H1 (cell line): ENCODE results near the gene ENDOV. TPM values are rescaled to one million over a fixed set of nuclear protein-coding genes. Genes with fewer than 3 reads are reported as not detected.

Experiments used
- CTCF ChIA-PET: fragments of 300-600 bp; sonication (Branson Sonifier 250); formaldehyde crosslinking; loops from one replicate; lab custom pipeline; 2021; ENCODE audit not compliant: partially characterized antibody; lab: Charles Lee
- POLR2A ChIA-PET: fragments of 300-600 bp; sonication (Branson Sonifier 250); formaldehyde crosslinking; loops from one replicate; lab custom pipeline; 2021; ENCODE audit warnings: inconsistent platforms; ENCODE audit not compliant: partially characterized antibody; lab: Charles Lee
- DNase-seq, 2 experiments: peaks; one replicate each; pipeline versions ENCODE4 v3.0.0 to v3.0.0-alpha.2; 2010 to 2022; ENCODE audit warnings: low spot score in 2 of 2, low read depth in 1 of 2, mixed read lengths in 1 of 2
- FAIRE-seq: peaks from 2 replicates; lab custom pipeline; 2011; peaks lifted over from hg19 to GRCh38; lab: Jason Lieb, UNC
- H2AFZ ChIP-seq: 2 replicates; pipeline ENCODE4 v1.8.1; 2012; ENCODE audit warnings: low read length, inconsistent platforms
- H2AK5ac ChIP-seq: 2 replicates; pipeline ENCODE4 v1.6.1; 2013; ENCODE audit warnings: low read depth, low read length
- H2BK120ac ChIP-seq: replicated peaks from 2 replicates; pipeline ENCODE3; 2013; ENCODE audit warnings: low read depth, low read length, inconsistent platforms
- H2BK12ac ChIP-seq: 2 replicates; pipeline ENCODE4 v1.6.1; 2013; ENCODE audit warnings: low read depth, low read length
- H2BK15ac ChIP-seq: 2 replicates; pipeline ENCODE4 v1.6.1; 2013; ENCODE audit warnings: low read length
- H2BK20ac ChIP-seq: 2 replicates; pipeline ENCODE4 v1.6.1; 2013; ENCODE audit warnings: low read length
- H2BK5ac ChIP-seq: 2 replicates; pipeline ENCODE4 v1.6.1; 2013; ENCODE audit warnings: low read depth, low read length
- H3K14ac ChIP-seq: 2 replicates; pipeline ENCODE4 v1.6.1; 2013; ENCODE audit warnings: inconsistent platforms; ENCODE audit not compliant: insufficient read length
- H3K18ac ChIP-seq: 2 replicates; pipeline ENCODE4 v1.6.1; 2013; ENCODE audit warnings: low read length; ENCODE audit errors: extremely low read depth
- H3K23ac ChIP-seq: 2 replicates; pipeline ENCODE4 v1.6.1; 2013; ENCODE audit warnings: inconsistent platforms; ENCODE audit not compliant: insufficient read length
- H3K23me2 ChIP-seq: 2 replicates; pipeline ENCODE4 v1.6.1; 2013; ENCODE audit warnings: low read depth, low read length
- H3K27ac ChIP-seq: 2 replicates; pipeline ENCODE4 v1.6.1; 2011; ENCODE audit warnings: low read depth, low read length, inconsistent platforms
- H3K27me3 ChIP-seq, 4 experiments: replicated peaks in 1 of 4; 1 replicate in 1 of 4; 2 replicates in 3 of 4; pipeline versions ENCODE4 v1.6.1 to v1.8.1; 2011 to 2013; ENCODE audit warnings: low read length in 3 of 4, mild to moderate bottlenecking in 3 of 4, inconsistent platforms in 2 of 4, mixed read lengths in 2 of 4, moderate library complexity in 1 of 4; ENCODE audit not compliant: control insufficient read depth in 3 of 4, insufficient read depth in 3 of 4; ENCODE audit errors: extremely low read depth in 1 of 4
- H3K36me3 ChIP-seq, 4 experiments: 2 replicates each; pipeline versions ENCODE4 v1.6.1 to v1.8.1; 2011 to 2013; ENCODE audit warnings: mild to moderate bottlenecking in 4 of 4, low read length in 3 of 4, moderate library complexity in 2 of 4, control low read depth in 1 of 4, inconsistent platforms in 1 of 4; ENCODE audit not compliant: insufficient read depth in 4 of 4, control insufficient read depth in 2 of 4
- H3K4ac ChIP-seq: replicated peaks from 2 replicates; pipeline ENCODE3; 2013; ENCODE audit warnings: low read length, low read depth, mixed read lengths, inconsistent platforms; ENCODE audit not compliant: insufficient read length
- H3K4me1 ChIP-seq, 4 experiments: replicated peaks in 1 of 4; 1 replicate in 1 of 4; 2 replicates in 3 of 4; pipeline versions ENCODE4 v1.6.1 to v1.8.1; 2011 to 2013; ENCODE audit warnings: low read length in 3 of 4, inconsistent platforms in 2 of 4, mixed read lengths in 1 of 4; ENCODE audit not compliant: insufficient read depth in 4 of 4, control insufficient read depth in 3 of 4
- H3K4me2 ChIP-seq, 2 experiments: 2 replicates each; pipeline versions ENCODE4 v1.6.1 to v1.8.1; 2011 to 2013; ENCODE audit warnings: low read depth in 2 of 2, low read length in 2 of 2, control low read depth in 1 of 2, inconsistent platforms in 1 of 2, mild to moderate bottlenecking in 1 of 2; ENCODE audit not compliant: insufficient read depth in 1 of 2
- H3K4me3 ChIP-seq, 4 experiments: fragments of 200-600, 300-600 bp in 1 of 4; sonication (generic), shearing (Covaris generic), sonication (Bioruptor Twin) in 1 of 4; 2 replicates each; pipeline versions ENCODE4 v1.5.1 to v1.8.1; 2011 to 2016; ENCODE audit warnings: low read length in 4 of 4, low read depth in 3 of 4, control low read depth in 2 of 4, inconsistent platforms in 2 of 4, mild to moderate bottlenecking in 2 of 4, mixed read lengths in 1 of 4, moderate library complexity in 1 of 4; ENCODE audit not compliant: insufficient read depth in 2 of 4; ENCODE audit errors: extremely low read depth in 1 of 4
- H3K56ac ChIP-seq: replicated peaks from 2 replicates; pipeline ENCODE3; 2013; ENCODE audit warnings: low read depth, mild to moderate bottlenecking, mixed read lengths, low read length, inconsistent platforms; ENCODE audit not compliant: insufficient read length
- H3K79me1 ChIP-seq: 2 replicates; pipeline ENCODE4 v1.6.1; 2013; ENCODE audit warnings: low read depth, low read length, control low read depth
- H3K79me2 ChIP-seq, 2 experiments: 2 replicates each; pipeline versions ENCODE4 v1.6.1 to v1.8.1; 2012 to 2013; ENCODE audit warnings: low read length in 2 of 2, mild to moderate bottlenecking in 2 of 2, inconsistent platforms in 1 of 2; ENCODE audit not compliant: insufficient read depth in 2 of 2, control insufficient read depth in 1 of 2
- H3K9ac ChIP-seq, 4 experiments: replicated peaks in 1 of 4; 1 replicate in 1 of 4; 2 replicates in 3 of 4; pipeline versions ENCODE4 v1.6.1 to v1.8.1; 2011 to 2013; ENCODE audit warnings: low read depth in 3 of 4, low read length in 3 of 4, control low read depth in 2 of 4, mild to moderate bottlenecking in 2 of 4, moderate library complexity in 2 of 4, inconsistent platforms in 1 of 4; ENCODE audit errors: extremely low read depth in 1 of 4
- H3K9me3 ChIP-seq, 2 experiments: 2 replicates each; pipeline versions ENCODE4 v1.6.1 to v1.8.1; 2012 to 2013; ENCODE audit warnings: mild to moderate bottlenecking in 2 of 2, moderate library complexity in 2 of 2, control low read depth in 1 of 2, inconsistent platforms in 1 of 2, low read depth in 1 of 2, low read length in 1 of 2, mixed read lengths in 1 of 2; ENCODE audit not compliant: insufficient read depth in 2 of 2
- H4K20me1 ChIP-seq, 2 experiments: replicated peaks in 1 of 2; 2 replicates each; pipeline versions ENCODE3 to v1.8.1; 2011 to 2013; ENCODE audit warnings: inconsistent platforms in 2 of 2, low read length in 2 of 2, mild to moderate bottlenecking in 1 of 2; ENCODE audit not compliant: insufficient read depth in 2 of 2, control insufficient read depth in 1 of 2
- H4K5ac ChIP-seq: 2 replicates; pipeline ENCODE4 v1.6.1; 2013; ENCODE audit warnings: low read length, low read depth, mixed read lengths, inconsistent platforms; ENCODE audit not compliant: insufficient read length
- H4K8ac ChIP-seq: 2 replicates; pipeline ENCODE4 v1.8.0; 2013; ENCODE audit warnings: mild to moderate bottlenecking, moderate library complexity, low read length, inconsistent platforms; ENCODE audit not compliant: insufficient read depth; ENCODE audit errors: extremely low read depth
- H4K91ac ChIP-seq: replicated peaks from 2 replicates; pipeline ENCODE3; 2013; ENCODE audit warnings: low read length, mixed read lengths, inconsistent platforms; ENCODE audit not compliant: insufficient read length
- POU5F1 ChIP-seq: IDR thresholded peaks from 2 replicates; pipeline ENCODE4 v1.6.1; 2011; ENCODE audit warnings: low read depth, mild to moderate bottlenecking, low read length, moderate library complexity
- WGBS, 2 experiments: shearing (Covaris generic) in 1 of 2; methylation state at CpG; one replicate each; pipeline versions ENCODE4 v1.1.6 to v1.1.7; 2013 to 2015; ENCODE audit warnings: low lambda C conversion rate in 2 of 2, mixed read lengths in 2 of 2, inconsistent platforms in 1 of 2, low coverage in 1 of 2, missing lambda C conversion rate in 1 of 2; ENCODE audit not compliant: insufficient replicate concordance in 2 of 2, insufficient coverage in 1 of 2, insufficient read length in 1 of 2; ENCODE audit errors: extremely low coverage in 1 of 2, missing lambda C conversion rate in 1 of 2; 5-methylcytosine and 5-hydroxymethylcytosine counted together
- polyA plus RNA-seq, 7 experiments: library from polyadenylated mRNA; depleted of rRNA in 3 of 7; stranded (reverse) in 5 of 7; unstranded in 2 of 7; fragments of >200 nt in 5 of 7; fragments of 200-250 nt in 2 of 7; gene quantifications; 1 replicate in 5 of 7; 2 replicates in 1 of 7; 4 replicates in 1 of 7; pipeline versions ENCODE4 v1.2.1 to v1.2.3, GENCODE V29; 2011 to 2013; ENCODE audit warnings: missing spikeins in 2 of 7, mixed read lengths in 2 of 7
- total RNA-seq: library from RNA; stranded (reverse); fragmentation: NEBNext Ultra II Directional; extraction: Animal tissue kit (Norgen Biotek cat#: 25700); gene quantifications from 2 replicates; pipeline ENCODE4 v1.2.1, GENCODE V29; 2021
- TF ChIP-seq, protein P1 (sequence below), 3 experiments: IDR thresholded peaks; 1 replicate in 2 of 3; 2 replicates in 1 of 3; pipeline versions ENCODE4 v1.5.1 to v1.6.1; 2011; ENCODE audit warnings: low read length in 3 of 3, mild to moderate bottlenecking in 3 of 3, inconsistent platforms in 2 of 3, low read depth in 1 of 3, moderate library complexity in 1 of 3; ENCODE audit not compliant: insufficient read depth in 1 of 3; ENCODE audit errors: control extremely low read depth in 1 of 3

ENDOV gene
- total and polyA plus RNA-seq, 2 of the 8 experiments (the other 6 are each of a cell fraction or from before 2014, with no cell fraction given), result 10.6 to 13.3 TPM

DNA sequence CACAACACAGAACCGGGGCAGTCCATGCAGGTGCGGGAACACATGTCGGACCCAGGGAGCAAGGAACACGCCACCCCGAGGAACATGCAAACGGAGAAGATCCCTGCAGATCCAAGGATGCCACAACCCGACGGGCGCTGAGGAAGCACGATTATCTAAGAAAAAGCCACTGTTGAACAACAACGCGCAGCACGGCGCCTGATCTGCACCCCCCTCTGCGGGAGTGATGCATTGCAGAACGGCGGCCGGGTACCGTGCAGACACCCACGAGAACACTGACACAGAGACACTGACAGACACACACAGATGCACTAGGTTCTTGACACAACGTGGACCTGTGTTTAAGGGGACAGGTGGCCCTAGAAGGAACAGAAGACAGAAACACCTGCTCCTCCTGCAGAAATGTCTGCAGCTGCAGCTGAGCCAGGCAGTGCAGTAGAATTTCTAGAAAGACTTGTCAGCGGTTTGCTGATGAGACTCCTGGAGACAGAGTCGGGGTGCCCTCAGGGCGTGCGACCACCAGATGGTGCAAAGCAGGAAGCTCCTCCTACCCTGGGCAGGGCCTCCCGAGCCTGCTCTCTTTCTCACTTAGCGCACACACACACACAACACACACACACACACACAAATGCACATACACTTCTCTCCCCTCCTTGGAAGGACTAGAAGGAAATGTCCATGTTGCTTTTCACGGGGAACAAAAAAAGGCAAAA is 54.0 kb downstream of the ENDOV start:
- Histone ChIP-seq H3K79me2 (no peaks in the 10 kb centered on the region), H3K14ac (no peak overlapping the region), H3K9ac (no peak overlapping the region), H4K20me1 (peaks cover 0 to 15% of the 10 kb centered on the region in 2 experiments), H3K36me3 (no peaks in the 10 kb centered on the region), H4K8ac (no peak overlapping the region), H2BK20ac (no peak overlapping the region), H3K27me3 (peaks cover 10 to 37% (median 31%) of the 10 kb centered on the region in 4 experiments), H3K4me2 (no peak overlapping the region), H3K27ac (no peak overlapping the region), H3K4ac (no peak overlapping the region), H3K23me2 (no peaks in the 10 kb centered on the region; the same call in 1 of the 2 replicates), H3K4me1 (no peaks in the 10 kb centered on the region; a peak in 1 of 7 replicates), H4K5ac (no peak overlapping the region), H2BK5ac (no peak overlapping the region), H2BK12ac (no peak overlapping the region), H2AFZ (no peak overlapping the region), H3K56ac (no peak overlapping the region), H3K18ac (no peak overlapping the region), H3K79me1 (no peaks in the 10 kb centered on the region), H3K4me3 (no peak overlapping the region), H2BK15ac (no peak overlapping the region), H2AK5ac (no peak overlapping the region), H3K9me3 (no peaks in the 10 kb centered on the region), H3K23ac (no peak overlapping the region), H4K91ac (no peak overlapping the region), H2BK120ac (no peak overlapping the region)
- WGBS, 2 experiments, result 88% methylated on average over 28 of the region's 28 CpGs; no CpG with 5 or more reads in 1 of the 2 experiments
- ChIA-PET CTCF (interaction anchor here (1.0 to 2.3 kb wide), 9 partner anchors 8 to 507 kb away, joined by 3 to 11 read pairs (median 4); partner anchors contain the start of gene NPTX1), POLR2A (interaction anchor here (1.5 to 1.7 kb wide), 2 partner anchors 11 to 14 kb away, joined by 5 to 8 read pairs; no protein-coding TSS in a partner anchor)
- no peak for DNase-seq
- TF ChIP-seq, protein P1, sequence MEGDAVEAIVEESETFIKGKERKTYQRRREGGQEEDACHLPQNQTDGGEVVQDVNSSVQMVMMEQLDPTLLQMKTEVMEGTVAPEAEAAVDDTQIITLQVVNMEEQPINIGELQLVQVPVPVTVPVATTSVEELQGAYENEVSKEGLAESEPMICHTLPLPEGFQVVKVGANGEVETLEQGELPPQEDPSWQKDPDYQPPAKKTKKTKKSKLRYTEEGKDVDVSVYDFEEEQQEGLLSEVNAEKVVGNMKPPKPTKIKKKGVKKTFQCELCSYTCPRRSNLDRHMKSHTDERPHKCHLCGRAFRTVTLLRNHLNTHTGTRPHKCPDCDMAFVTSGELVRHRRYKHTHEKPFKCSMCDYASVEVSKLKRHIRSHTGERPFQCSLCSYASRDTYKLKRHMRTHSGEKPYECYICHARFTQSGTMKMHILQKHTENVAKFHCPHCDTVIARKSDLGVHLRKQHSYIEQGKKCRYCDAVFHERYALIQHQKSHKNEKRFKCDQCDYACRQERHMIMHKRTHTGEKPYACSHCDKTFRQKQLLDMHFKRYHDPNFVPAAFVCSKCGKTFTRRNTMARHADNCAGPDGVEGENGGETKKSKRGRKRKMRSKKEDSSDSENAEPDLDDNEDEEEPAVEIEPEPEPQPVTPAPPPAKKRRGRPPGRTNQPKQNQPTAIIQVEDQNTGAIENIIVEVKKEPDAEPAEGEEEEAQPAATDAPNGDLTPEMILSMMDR (IDR thresholded peaks at IDR 0.05; ENCODE audit: control extremely low read depth in 1 of 3, insufficient read depth in 1 of 3, low read depth in 1 of 3, low read length in 3 of 3), result peak in 2 of 3 experiments; percentile 4 to 7; a peak in 2 of 4 replicates
- no peak for TF ChIP-seq POU5F1
- FAIRE-seq, result no peak
